Stimulated activated CD8-positive, alpha-beta memory T cell treated with anti-CD3 and anti-CD28 coated beads, Interleukin-4, amount 100 ng/mL, for 24 hours (primary cell): ENCODE data around the gene PKHD1.

Experiments
- DNase-seq: peaks from one replicate; pipeline ENCODE4 v3.0.0-alpha.2; 2020; ENCODE audit warnings: low read depth

Gene PKHD1

GRCh38 chr6:52042141-52042885, 45.1 kb downstream of the PKHD1 start:
- DNase-seq = no peak

- DNase-seq = no peak
Measured at GRCh38 chr6:52041134-52041533, 46.3 kb downstream of the PKHD1 start.

GRCh38 chr6:52027699-52028098, 59.7 kb downstream of the PKHD1 start:
- DNase-seq = no peak

- DNase-seq = no peak
Measured at GRCh38 chr6:52024451-52025068, 62.9 kb downstream of the PKHD1 start.

GRCh38 chr6:52022675-52023074, 64.7 kb downstream of the PKHD1 start:
- DNase-seq = no peak

GRCh38 chr6:52020945-52021570, 66.4 kb downstream of the PKHD1 start:
- DNase-seq = no peak

- no peak for DNase-seq
Measured at GRCh38 chr6:52019881-52020280, 67.5 kb downstream of the PKHD1 start.

- DNase-seq = no peak
Measured at GRCh38 chr6:52019092-52019491, 68.3 kb downstream of the PKHD1 start.

GRCh38 chr6:52016915-52017748, 70.3 kb downstream of the PKHD1 start:
- no peak for DNase-seq

- no peak for DNase-seq
Measured at GRCh38 chr6:52015953-52016352, 71.5 kb downstream of the PKHD1 start.

GRCh38 chr6:52014391-52014790, 73.0 kb downstream of the PKHD1 start:
- DNase-seq = no peak

GRCh38 chr6:52013035-52013434, 74.4 kb downstream of the PKHD1 start:
- no peak for DNase-seq

GRCh38 chr6:52012582-52012981, 74.8 kb downstream of the PKHD1 start:
- DNase-seq = no peak

- DNase-seq = no peak
Measured at GRCh38 chr6:52010806-52011205, 76.6 kb downstream of the PKHD1 start.

- no peak for DNase-seq
Measured at GRCh38 chr6:52010145-52010544, 77.3 kb downstream of the PKHD1 start.

GRCh38 chr6:52009466-52010140, 77.8 kb downstream of the PKHD1 start:
- no peak for DNase-seq

- DNase-seq = no peak
Measured at GRCh38 chr6:52000064-52000463, 87.3 kb downstream of the PKHD1 start.

GRCh38 chr6:51996296-51996947, 91.0 kb downstream of the PKHD1 start:
- no peak for DNase-seq

- DNase-seq = no peak
Measured at GRCh38 chr6:51995214-51995755, 92.1 kb downstream of the PKHD1 start.

GRCh38 chr6:51992876-51993275, 94.5 kb downstream of the PKHD1 start:
- no peak for DNase-seq

GRCh38 chr6:51989789-51990188, 97.6 kb downstream of the PKHD1 start:
- no peak for DNase-seq
